HG03460 (cell line): ENCODE measurements around the gene SLC10A7.

ENCODE experiments used
- ATAC-seq: cut with Tn5 transposase; IDR thresholded peaks from one replicate; pipeline ENCODE4 v1.9.1; 2021; ENCODE audit not compliant: unreplicated experiment

The SLC10A7 gene

GRCh38 chr4:146263793-146264192, 257.9 kb downstream of the SLC10A7 start:
- no peak for ATAC-seq

GRCh38 chr4:146261041-146261440, 260.7 kb downstream of the SLC10A7 start:
- no peak for ATAC-seq

GRCh38 chr4:146260521-146260920, 261.2 kb downstream of the SLC10A7 start:
- ATAC-seq = no peak

- no peak for ATAC-seq
Observed at GRCh38 chr4:146257511-146257910, 264.2 kb downstream of the SLC10A7 start.

GRCh38 chr4:146256328-146256727, 265.4 kb downstream of the SLC10A7 start:
- no peak for ATAC-seq

GRCh38 chr4:146255874-146256273, 265.9 kb downstream of the SLC10A7 start:
- no peak for ATAC-seq

- ATAC-seq = no peak
Observed at GRCh38 chr4:146255463-146255862, 266.3 kb downstream of the SLC10A7 start.

GRCh38 chr4:146252969-146253611, 268.6 kb downstream of the SLC10A7 start:
- no peak for ATAC-seq

GRCh38 chr4:146247356-146247755, 274.4 kb downstream of the SLC10A7 start:
- no peak for ATAC-seq

GRCh38 chr4:146246381-146246780, 275.4 kb downstream of the SLC10A7 start:
- no peak for ATAC-seq

GRCh38 chr4:146245850-146246249, 275.9 kb downstream of the SLC10A7 start:
- ATAC-seq = no peak

- no peak for ATAC-seq
Observed at GRCh38 chr4:146245246-146245645, 276.5 kb downstream of the SLC10A7 start.

- no peak for ATAC-seq
Observed at GRCh38 chr4:146244496-146244895, 277.2 kb downstream of the SLC10A7 start.

GRCh38 chr4:146243883-146244277, 277.9 kb downstream of the SLC10A7 start:
- ATAC-seq = no peak

GRCh38 chr4:146243141-146243882, 278.4 kb downstream of the SLC10A7 start:
- ATAC-seq = peak; percentile 78

- no peak for ATAC-seq
Observed at GRCh38 chr4:146238107-146238506, 283.6 kb downstream of the SLC10A7 start.

GRCh38 chr4:146237092-146237491, 284.6 kb downstream of the SLC10A7 start:
- ATAC-seq = no peak

GRCh38 chr4:146236216-146236615, 285.5 kb downstream of the SLC10A7 start:
- ATAC-seq = no peak

GRCh38 chr4:146235654-146236177, 286.0 kb downstream of the SLC10A7 start:
- ATAC-seq = no peak

- ATAC-seq = no peak
Observed at GRCh38 chr4:146232131-146232722, 289.5 kb downstream of the SLC10A7 start.

GRCh38 chr4:146229406-146229805, 292.3 kb downstream of the SLC10A7 start:
- no peak for ATAC-seq
